ENCODE data around the gene GSE1. TPM values are rescaled to one million over a fixed set of nuclear protein-coding genes. Genes with fewer than 3 reads are reported as not detected.

GSE1 gene
- total RNA-seq, 2 experiments from 2014 or later = 15.3 to 16.0 TPM

DNA sequence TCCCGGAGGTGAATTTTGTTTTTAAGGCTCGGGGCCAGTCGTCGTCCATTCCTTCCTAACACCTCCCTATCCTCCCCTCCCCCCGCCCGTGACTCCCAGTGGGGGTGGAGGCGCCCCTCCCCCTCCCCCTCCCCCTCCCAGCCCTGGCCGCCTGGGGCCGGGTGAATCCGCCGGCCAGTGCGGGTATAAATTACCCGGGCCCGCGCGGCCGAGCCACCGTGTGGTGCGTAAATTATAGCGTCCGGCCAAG is 2.0 kb upstream of the GSE1 start:
- ChIA-PET POLR2A (interaction anchor here (2.5 kb wide), 1 partner anchor 57 kb away, joined by 15 read pairs; no protein-coding TSS in a partner anchor), CTCF (interaction anchor here (0.6 to 11.1 kb wide), 20 partner anchors 18 to 306 kb away, joined by 3 to 271 read pairs (median 4); no protein-coding TSS in a partner anchor)
- intact Hi-C loops (cut with micrococcal nuclease) = loop anchor here (5.0 to 10.0 kb wide), 2 partner anchors 39 to 306 kb away; no protein-coding TSS in a partner anchor
- H3K9me3 Mint-ChIP-seq = no peaks in the 10 kb centered on the region
- peaks cover 3% of the 10 kb centered on the region for H3K27me3 Mint-ChIP-seq
- peak overlapping the region; percentile 66 for H3K4me3 Mint-ChIP-seq
- DNase-seq = no peak
- no peaks in the 10 kb centered on the region for H3K36me3 Mint-ChIP-seq
- H3K4me1 Mint-ChIP-seq (ENCODE audit: low read depth) = peaks cover 36% of the 10 kb centered on the region
- H3K27ac Mint-ChIP-seq = no peak overlapping the region

DNA sequence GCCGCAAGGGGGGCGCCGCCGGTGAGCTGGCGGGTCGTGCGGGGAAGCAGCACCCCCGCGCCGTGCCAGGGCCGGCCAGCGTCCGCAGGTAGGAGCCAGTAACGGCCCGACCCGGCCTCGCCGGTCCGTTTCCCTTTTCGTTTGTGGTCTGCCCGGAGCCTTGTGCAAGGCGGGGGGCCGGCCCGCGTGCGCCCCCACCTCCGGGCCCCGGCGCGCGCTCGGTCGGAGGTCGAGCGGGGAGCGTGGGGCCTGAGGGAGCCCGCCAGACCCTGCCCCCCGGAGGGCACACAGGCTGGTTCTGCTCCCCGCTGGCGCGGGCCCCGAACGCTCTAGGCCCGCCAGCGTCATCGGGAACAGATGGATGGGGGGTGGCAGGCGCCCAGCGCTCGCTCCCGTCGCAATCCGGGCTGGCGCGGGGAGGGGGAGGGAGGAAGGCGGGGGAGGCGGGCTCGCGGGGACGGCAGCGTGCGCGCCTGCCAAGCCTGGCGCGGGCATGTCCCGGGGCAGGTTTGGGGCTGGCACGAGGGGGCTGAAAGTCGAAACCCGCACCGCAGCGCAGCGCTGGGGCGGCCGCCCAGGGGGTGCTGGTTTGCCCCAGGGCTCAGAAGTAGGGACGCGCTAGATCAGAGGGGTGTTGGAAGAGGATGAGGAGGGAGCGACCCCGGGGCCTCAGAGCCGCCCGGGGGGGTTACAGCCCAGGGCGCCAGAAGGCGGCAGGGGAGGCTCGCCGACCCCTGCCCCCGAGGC is 1.5 kb upstream of the GSE1 start:
- intact Hi-C loops (cut with micrococcal nuclease) = loop anchor here (2.0 to 10.0 kb wide), 3 partner anchors 39 to 307 kb away; partner anchors contain the start of gene GINS2
- Mint-ChIP-seq H3K4me1 (ENCODE audit: low read depth) (peaks cover 40% of the 10 kb centered on the region), H3K27ac (no peak overlapping the region)

DNA sequence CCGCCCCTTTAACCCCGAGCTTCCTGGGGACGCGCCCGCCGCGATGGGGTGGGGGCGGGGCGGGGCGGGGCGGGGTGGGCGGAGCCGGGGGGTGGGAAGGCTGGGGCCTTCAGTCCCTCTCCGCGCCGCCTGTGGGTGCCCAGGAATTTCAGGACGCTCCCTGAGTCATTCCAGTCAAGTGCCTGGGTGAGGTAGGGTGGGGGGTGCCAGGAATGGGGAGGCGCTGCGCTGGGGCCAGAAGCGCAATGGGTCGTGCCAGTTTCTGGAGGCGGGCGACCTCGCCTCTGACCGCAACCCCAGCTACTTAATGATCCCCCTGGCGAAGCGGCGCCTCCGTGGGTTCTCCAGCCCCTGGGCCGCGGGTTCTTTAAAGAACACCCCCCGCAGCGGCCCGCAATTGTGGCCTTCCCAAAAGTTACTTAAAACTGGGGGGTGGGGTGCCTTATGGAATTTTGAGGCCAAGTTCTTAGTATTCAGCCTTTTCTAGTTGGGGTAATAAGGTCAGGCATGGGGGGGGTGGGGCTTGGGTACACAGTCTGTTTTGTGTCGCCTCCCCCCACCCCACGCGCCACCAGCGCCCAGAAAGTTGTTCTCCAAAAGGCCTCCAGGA is 826 bp upstream of the GSE1 start:
- Mint-ChIP-seq H3K36me3 (no peaks in the 10 kb centered on the region), H3K4me1 (ENCODE audit: low read depth) (peaks cover 44% of the 10 kb centered on the region)
- POLR2A ChIA-PET = interaction anchor here (0.6 to 2.1 kb wide), 2 partner anchors 55 to 58 kb away, joined by 3 to 14 read pairs; no protein-coding TSS in a partner anchor

More for the DNA sequence above, 1.5 kb upstream of the GSE1 start:
- POLR2A ChIA-PET = interaction anchor here (2.1 kb wide), 1 partner anchor 57 kb away, joined by 14 read pairs; no protein-coding TSS in a partner anchor
- peak; percentile 69 for DNase-seq
- no peaks in the 10 kb centered on the region for H3K36me3 Mint-ChIP-seq
- no peaks in the 10 kb centered on the region for H3K9me3 Mint-ChIP-seq
- H3K27me3 Mint-ChIP-seq = peaks cover 4% of the 10 kb centered on the region
- H3K4me3 Mint-ChIP-seq = peak overlapping the region; percentile 57
- CTCF ChIA-PET = interaction anchor here (1.0 to 11.1 kb wide), 7 partner anchors 25 to 307 kb away, joined by 3 to 271 read pairs (median 4); no protein-coding TSS in a partner anchor

DNA sequence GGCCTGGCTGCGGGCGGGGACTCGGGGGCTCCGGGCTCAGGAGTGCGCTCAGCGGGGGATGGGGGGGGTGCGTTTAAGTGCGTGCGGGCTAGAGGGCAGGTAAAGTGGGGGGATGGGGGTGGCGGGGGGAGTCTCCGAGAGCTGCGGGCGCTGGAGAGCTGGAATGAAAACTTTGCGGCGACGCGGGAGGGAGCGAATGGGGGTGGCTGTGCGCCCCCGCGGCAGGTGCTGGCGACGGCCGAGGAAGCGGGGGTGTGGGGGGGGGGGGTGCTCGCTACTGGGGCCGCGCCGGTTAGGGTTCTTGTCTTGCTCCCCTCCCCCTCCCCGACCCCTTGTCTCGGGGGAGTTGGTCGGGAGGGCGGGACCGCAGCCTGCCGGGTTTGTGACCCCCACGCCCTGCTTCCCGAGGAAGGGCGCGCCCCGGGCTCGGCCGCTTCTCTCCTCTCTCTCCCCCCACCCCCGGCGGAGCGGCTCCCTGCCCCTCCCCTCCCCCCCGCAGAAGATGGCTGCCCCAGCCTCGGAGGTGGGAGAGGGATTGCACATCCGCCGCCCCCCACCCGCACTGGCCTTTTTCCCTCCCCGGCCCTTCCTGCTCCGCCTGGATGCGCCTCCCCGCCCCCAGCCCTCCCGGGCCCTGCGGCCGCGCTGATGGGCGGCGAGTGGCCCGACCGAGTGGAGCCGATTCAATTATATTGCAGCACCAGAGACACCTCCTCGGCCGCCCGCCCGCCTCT is 649 bp downstream of the GSE1 start:
- Mint-ChIP-seq H3K4me3 (peak overlapping the region; percentile 45), H3K27me3 (peaks cover 9% of the 10 kb centered on the region), H3K9me3 (no peaks in the 10 kb centered on the region), H3K36me3 (no peaks in the 10 kb centered on the region), H3K27ac (no peak overlapping the region), H3K4me1 (ENCODE audit: low read depth) (peaks cover 47% of the 10 kb centered on the region)
- DNase-seq = peak; percentile 24
- ChIA-PET POLR2A (interaction anchor here (2.1 kb wide), 1 partner anchor 60 kb away, joined by 14 read pairs; no protein-coding TSS in a partner anchor), CTCF (interaction anchor here (0.7 to 11.1 kb wide), 6 partner anchors 8 to 192 kb away, joined by 3 to 271 read pairs (median 4); partner anchors contain the start of gene GINS2)
- intact Hi-C loops (cut with micrococcal nuclease) = loop anchor here (2.0 to 10.0 kb wide), 3 partner anchors 41 to 309 kb away; partner anchors contain the start of gene GINS2

More for the DNA sequence above, 826 bp upstream of the GSE1 start:
- peak; percentile 49 for DNase-seq
- CTCF ChIA-PET = interaction anchor here (1.0 to 11.1 kb wide), 4 partner anchors 36 to 191 kb away, joined by 3 to 271 read pairs (median 4); no protein-coding TSS in a partner anchor
- intact Hi-C loops (cut with micrococcal nuclease) = loop anchor here (2.0 to 10.0 kb wide), 3 partner anchors 40 to 307 kb away; partner anchors contain the start of gene GINS2
- no peaks in the 10 kb centered on the region for H3K9me3 Mint-ChIP-seq
- H3K27me3 Mint-ChIP-seq = peaks cover 9% of the 10 kb centered on the region
- H3K4me3 Mint-ChIP-seq = peak overlapping the region; percentile 57
- H3K27ac Mint-ChIP-seq = no peak overlapping the region

DNA sequence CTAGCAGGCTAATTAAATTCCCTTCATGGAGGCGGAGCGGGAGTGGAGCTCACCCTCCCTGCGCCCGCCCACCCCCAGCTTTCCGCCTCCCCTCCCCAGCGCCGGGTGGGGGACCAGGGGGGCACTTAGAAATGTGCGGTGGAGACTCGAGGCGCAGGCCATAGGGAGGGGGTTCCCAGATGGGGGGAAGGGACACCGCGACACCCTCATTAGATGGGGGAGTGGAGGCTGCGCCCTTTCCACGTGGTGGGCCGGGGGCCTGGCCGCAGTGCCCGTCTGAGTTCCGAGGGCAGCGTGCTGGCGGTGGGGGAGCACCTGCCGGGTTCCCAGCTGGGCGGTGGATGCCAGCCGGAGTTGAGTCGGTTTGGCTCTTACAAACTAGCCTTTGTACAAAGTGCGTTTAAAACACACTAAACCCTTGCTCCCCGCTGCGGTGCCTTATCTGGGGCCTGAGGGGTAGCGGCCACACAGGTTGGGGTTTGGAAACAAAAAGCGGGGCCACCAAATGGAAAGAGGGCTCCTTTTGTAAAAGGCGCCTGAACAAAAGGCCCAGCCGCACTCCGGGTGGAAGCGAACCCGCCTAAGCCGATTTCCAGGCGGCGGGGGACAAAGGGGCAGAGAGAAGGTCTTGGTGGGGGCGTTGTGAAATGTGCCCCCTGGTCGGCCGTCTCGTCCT is 1.4 kb downstream of the GSE1 start:
- H3K9me3 Mint-ChIP-seq = no peaks in the 10 kb centered on the region
- peak; percentile 10 for DNase-seq
- ChIA-PET POLR2A (no interaction called here), CTCF (interaction anchor here (0.9 to 11.1 kb wide), 7 partner anchors 12 to 193 kb away, joined by 3 to 271 read pairs (median 14); partner anchors contain the start of gene GINS2)
- H3K27ac Mint-ChIP-seq = no peak overlapping the region
- peaks cover 41% of the 10 kb centered on the region for H3K4me1 Mint-ChIP-seq (ENCODE audit: low read depth)
- intact Hi-C loops (cut with micrococcal nuclease) = loop anchor here (5.0 to 10.0 kb wide), 2 partner anchors 42 to 310 kb away; no protein-coding TSS in a partner anchor
- peaks cover 9% of the 10 kb centered on the region for H3K27me3 Mint-ChIP-seq
- no peaks in the 10 kb centered on the region for H3K36me3 Mint-ChIP-seq
- peak overlapping the region; percentile 43 for H3K4me3 Mint-ChIP-seq

DNA sequence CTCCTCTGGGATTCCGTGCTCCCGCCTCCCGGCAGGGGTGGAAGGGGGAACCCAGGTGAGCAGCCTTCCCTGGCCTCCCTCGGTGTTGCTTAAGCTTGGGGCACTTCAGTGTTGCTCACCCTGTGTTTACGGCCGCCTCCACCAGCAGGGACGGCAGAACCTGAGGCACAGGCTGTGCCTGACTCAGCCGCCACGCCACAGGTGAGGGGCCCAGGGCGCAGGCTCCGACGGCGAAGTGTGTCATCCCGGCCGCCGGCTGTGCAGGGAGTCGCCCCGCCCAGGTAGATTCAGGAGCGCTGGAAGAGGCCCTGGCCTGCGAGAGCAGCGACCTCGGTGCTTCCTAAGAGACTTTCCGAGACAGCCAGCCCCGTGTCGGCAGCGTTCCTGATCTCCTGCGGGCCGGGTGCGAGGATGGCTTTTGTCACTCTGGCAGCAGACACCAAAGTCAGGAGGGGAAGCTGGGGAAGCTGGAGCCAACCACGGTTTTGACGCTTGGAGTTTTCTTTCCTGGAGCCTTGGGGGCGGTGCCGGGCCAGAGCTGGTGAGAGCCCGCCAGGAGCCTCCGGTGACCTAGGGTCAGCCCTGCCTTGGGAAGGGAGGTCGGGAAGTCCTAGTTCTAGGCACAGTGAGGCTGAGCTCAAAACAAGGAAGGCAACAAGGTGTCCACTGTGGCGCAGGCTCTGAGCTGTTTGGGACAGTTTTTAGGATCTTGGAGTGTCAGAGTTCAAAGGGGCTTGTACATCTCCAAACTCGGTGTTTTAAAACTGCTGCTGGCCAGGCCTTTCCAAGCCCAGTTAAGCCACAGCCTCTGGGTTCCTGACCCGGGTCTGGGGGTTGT is 2.1 kb downstream of the GSE1 start:
- H3K9me3 Mint-ChIP-seq = no peaks in the 10 kb centered on the region
- ChIA-PET CTCF (interaction anchor here (0.8 to 11.1 kb wide), 40 partner anchors 9 to 500 kb away, joined by 3 to 271 read pairs (median 5); partner anchors contain the start of gene GINS2), POLR2A (interaction anchor here (1.2 kb wide), 1 partner anchor 124 kb away, joined by 3 read pairs; no protein-coding TSS in a partner anchor)
- H3K27ac Mint-ChIP-seq = no peak overlapping the region
- no peaks in the 10 kb centered on the region for H3K36me3 Mint-ChIP-seq
- DNase-seq = peak; percentile 67
- H3K27me3 Mint-ChIP-seq = peaks cover 9% of the 10 kb centered on the region
- peaks cover 33% of the 10 kb centered on the region for H3K4me1 Mint-ChIP-seq (ENCODE audit: low read depth)
- H3K4me3 Mint-ChIP-seq = no peak overlapping the region
- intact Hi-C loops (cut with micrococcal nuclease) = loop anchor here (10.0 kb wide), 1 partner anchor 310 kb away; no protein-coding TSS in a partner anchor

DNA sequence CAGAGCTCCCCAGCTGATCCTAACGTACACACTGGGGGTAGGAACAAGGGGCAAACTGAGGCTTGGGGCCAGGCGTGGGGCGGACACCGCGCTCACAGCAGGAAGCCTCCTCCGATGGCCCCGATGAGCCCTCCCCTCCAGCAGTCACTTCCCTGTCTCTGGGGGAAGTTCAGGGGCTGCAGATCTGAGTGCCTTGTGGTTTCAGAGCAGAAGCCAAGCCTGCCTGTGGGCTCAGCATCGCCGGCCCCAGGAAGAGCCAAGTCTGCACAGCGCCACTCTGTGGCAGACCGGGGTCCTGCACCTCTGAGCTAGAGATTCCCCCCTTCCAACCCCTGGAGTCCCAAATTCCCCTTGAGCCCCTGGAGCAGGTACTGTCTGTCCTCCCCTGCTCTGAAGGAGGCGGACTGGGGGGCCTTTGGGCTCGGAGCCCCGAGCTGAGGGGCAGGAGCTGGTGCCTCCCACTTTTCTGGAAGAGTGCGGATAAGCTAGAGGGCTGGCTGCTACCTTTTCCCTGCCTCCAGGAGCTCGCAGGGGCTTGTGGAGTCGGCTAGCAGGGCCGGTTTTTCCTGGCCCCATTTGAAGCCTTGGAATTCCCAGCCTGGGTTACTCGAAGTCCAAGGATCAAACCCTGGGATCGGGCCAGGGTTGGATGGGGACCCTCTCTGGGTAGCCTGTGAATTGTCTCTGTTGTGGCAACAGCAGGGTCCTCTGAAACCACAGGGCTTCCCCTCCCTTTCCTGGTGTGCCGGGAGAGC is 2.9 kb downstream of the GSE1 start:
- ChIA-PET CTCF (interaction anchor here (0.6 to 11.1 kb wide), 56 partner anchors 9 to 501 kb away, joined by 3 to 271 read pairs (median 5); no protein-coding TSS in a partner anchor), POLR2A (interaction anchor here (1.2 kb wide), 1 partner anchor 125 kb away, joined by 3 read pairs; no protein-coding TSS in a partner anchor)
- Mint-ChIP-seq H3K9me3 (no peaks in the 10 kb centered on the region), H3K27me3 (peaks cover 7% of the 10 kb centered on the region), H3K4me1 (ENCODE audit: low read depth) (peaks cover 26% of the 10 kb centered on the region), H3K4me3 (no peak overlapping the region), H3K36me3 (no peaks in the 10 kb centered on the region), H3K27ac (no peak overlapping the region)
- intact Hi-C loops (cut with micrococcal nuclease) = loop anchor here (10.0 kb wide), 1 partner anchor 311 kb away; no protein-coding TSS in a partner anchor
- peak; percentile 85 for DNase-seq

DNA sequence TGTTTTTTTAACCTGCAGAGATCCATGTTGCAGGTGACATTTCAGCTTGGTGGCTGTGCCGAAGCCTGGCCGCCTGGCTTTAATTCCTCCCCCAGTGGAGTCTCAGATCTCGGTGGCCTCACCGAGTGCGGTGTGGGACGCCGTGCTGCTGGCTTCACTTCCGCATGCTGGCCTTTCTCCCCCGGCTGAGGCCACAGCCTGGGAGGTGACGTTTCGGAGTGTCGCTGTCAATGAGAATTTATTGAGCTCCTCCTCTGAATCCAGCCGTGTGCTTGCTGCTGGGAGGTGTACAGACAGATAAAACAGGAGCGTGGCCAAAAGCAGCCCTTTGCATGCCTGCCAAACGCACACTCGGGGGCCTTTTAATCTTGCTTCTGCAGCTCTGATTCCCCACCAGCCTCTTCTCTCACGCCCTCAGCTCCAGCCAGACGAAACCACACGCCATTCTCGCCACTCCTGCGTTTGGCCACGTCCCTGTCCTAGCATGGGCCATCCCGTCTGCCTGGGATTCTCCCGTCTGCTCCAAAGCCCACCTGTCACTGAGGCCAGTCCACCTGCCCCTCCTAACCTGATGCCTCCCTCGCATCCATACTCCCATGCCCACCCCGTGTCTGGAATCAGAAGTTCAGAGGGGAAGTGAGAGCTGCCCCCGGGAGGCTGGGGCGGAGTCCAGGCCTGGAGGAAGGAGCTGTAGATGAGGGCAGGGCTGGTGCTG is 3.6 kb downstream of the GSE1 start:
- intact Hi-C loops (cut with micrococcal nuclease) = loop anchor here (10.0 kb wide), 1 partner anchor 312 kb away; no protein-coding TSS in a partner anchor
- H3K9me3 Mint-ChIP-seq = no peaks in the 10 kb centered on the region
- peaks cover 7% of the 10 kb centered on the region for H3K27me3 Mint-ChIP-seq
- ChIA-PET POLR2A (no interaction called here), CTCF (interaction anchor here (0.6 to 11.1 kb wide), 54 partner anchors 9 to 502 kb away, joined by 3 to 271 read pairs (median 5); no protein-coding TSS in a partner anchor)
- peak; percentile 29 for DNase-seq
- H3K36me3 Mint-ChIP-seq = no peaks in the 10 kb centered on the region
- peaks cover 26% of the 10 kb centered on the region for H3K4me1 Mint-ChIP-seq (ENCODE audit: low read depth)
- H3K27ac Mint-ChIP-seq = no peak overlapping the region
- no peak overlapping the region for H3K4me3 Mint-ChIP-seq

DNA sequence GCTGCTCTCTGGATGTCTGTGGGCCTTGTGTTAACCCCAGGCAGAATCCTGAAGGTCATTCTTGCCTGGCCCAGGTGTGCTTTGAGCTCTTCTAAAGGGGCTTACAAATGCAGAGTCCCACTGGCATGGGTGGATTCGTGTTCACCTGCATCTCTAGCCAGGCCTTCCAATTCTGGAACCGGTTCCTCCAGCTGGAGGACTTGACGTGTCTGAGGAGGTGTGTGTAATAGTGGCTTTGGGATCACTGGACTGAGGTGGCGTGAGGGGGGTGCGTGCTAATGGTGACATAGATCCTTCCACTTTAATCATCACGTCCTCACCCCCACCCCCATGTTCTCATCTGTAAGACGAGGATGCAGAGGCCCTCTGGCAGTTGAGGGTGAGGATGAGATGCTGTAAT is 4.8 kb downstream of the GSE1 start:
- intact Hi-C loops (cut with micrococcal nuclease) = loop anchor here (10.0 kb wide), 1 partner anchor 313 kb away; no protein-coding TSS in a partner anchor
- Mint-ChIP-seq H3K27ac (no peak overlapping the region), H3K27me3 (peaks cover 7% of the 10 kb centered on the region), H3K4me1 (ENCODE audit: low read depth) (peaks cover 28% of the 10 kb centered on the region), H3K9me3 (no peaks in the 10 kb centered on the region), H3K4me3 (no peak overlapping the region), H3K36me3 (no peaks in the 10 kb centered on the region)
- CTCF ChIA-PET = interaction anchor here (0.8 to 3.7 kb wide), 7 partner anchors 8 to 196 kb away, joined by 3 to 65 read pairs (median 11); no protein-coding TSS in a partner anchor
- DNase-seq = no peak
- POLR2A ChIA-PET = no interaction called here
